Measurements from ENCODE around the gene YBX2.

DNA sequence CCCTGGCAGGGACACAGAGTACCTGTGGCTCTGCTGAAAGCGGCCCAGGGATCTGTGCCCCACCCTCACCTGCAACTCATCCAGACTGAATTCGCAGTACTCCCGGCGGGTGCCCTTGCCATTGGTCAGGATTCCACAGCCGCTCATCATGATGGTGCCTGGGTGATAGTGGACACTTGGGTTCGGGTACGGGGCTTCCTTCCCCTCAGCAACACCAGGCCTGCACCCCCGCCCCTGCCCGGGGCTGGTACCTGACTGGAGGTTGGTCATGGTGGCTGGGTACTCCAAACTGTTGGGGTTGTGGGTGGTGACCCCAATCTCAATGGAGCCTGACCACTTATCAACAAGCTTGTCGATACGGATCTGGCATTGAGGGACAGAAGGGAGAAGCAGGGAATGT is 31.7 kb upstream of the YBX2 start:
- TF ChIP-seq, protein P1, sequence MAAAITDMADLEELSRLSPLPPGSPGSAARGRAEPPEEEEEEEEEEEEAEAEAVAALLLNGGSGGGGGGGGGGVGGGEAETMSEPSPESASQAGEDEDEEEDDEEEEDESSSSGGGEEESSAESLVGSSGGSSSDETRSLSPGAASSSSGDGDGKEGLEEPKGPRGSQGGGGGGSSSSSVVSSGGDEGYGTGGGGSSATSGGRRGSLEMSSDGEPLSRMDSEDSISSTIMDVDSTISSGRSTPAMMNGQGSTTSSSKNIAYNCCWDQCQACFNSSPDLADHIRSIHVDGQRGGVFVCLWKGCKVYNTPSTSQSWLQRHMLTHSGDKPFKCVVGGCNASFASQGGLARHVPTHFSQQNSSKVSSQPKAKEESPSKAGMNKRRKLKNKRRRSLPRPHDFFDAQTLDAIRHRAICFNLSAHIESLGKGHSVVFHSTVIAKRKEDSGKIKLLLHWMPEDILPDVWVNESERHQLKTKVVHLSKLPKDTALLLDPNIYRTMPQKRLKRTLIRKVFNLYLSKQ (tag by site-specific recombination; IDR thresholded peaks at IDR 0.05; ENCODE audit: borderline replicate concordance) = no peak
- no peak for TF ChIP-seq ZNF202 (tag by site-specific recombination; IDR thresholded peaks at IDR 0.05; ENCODE audit: borderline replicate concordance)
- TF ChIP-seq, protein P2, sequence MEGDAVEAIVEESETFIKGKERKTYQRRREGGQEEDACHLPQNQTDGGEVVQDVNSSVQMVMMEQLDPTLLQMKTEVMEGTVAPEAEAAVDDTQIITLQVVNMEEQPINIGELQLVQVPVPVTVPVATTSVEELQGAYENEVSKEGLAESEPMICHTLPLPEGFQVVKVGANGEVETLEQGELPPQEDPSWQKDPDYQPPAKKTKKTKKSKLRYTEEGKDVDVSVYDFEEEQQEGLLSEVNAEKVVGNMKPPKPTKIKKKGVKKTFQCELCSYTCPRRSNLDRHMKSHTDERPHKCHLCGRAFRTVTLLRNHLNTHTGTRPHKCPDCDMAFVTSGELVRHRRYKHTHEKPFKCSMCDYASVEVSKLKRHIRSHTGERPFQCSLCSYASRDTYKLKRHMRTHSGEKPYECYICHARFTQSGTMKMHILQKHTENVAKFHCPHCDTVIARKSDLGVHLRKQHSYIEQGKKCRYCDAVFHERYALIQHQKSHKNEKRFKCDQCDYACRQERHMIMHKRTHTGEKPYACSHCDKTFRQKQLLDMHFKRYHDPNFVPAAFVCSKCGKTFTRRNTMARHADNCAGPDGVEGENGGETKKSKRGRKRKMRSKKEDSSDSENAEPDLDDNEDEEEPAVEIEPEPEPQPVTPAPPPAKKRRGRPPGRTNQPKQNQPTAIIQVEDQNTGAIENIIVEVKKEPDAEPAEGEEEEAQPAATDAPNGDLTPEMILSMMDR (tag by site-specific recombination; IDR thresholded peaks at IDR 0.05) = no peak
- TF ChIP-seq ZFP41 (tag by site-specific recombination; IDR thresholded peaks at IDR 0.05; ENCODE audit: borderline replicate concordance) = no peak
- TF ChIP-seq GLIS1 (tag by site-specific recombination; IDR thresholded peaks at IDR 0.05) = no peak
- TF ChIP-seq ZNF132 (tag by site-specific recombination; IDR thresholded peaks at IDR 0.05; ENCODE audit: borderline replicate concordance) = no peak
- no peak for TF ChIP-seq ZNF670 (tag by site-specific recombination; IDR thresholded peaks at IDR 0.05; ENCODE audit: low read depth)
- TF ChIP-seq, protein P3, sequence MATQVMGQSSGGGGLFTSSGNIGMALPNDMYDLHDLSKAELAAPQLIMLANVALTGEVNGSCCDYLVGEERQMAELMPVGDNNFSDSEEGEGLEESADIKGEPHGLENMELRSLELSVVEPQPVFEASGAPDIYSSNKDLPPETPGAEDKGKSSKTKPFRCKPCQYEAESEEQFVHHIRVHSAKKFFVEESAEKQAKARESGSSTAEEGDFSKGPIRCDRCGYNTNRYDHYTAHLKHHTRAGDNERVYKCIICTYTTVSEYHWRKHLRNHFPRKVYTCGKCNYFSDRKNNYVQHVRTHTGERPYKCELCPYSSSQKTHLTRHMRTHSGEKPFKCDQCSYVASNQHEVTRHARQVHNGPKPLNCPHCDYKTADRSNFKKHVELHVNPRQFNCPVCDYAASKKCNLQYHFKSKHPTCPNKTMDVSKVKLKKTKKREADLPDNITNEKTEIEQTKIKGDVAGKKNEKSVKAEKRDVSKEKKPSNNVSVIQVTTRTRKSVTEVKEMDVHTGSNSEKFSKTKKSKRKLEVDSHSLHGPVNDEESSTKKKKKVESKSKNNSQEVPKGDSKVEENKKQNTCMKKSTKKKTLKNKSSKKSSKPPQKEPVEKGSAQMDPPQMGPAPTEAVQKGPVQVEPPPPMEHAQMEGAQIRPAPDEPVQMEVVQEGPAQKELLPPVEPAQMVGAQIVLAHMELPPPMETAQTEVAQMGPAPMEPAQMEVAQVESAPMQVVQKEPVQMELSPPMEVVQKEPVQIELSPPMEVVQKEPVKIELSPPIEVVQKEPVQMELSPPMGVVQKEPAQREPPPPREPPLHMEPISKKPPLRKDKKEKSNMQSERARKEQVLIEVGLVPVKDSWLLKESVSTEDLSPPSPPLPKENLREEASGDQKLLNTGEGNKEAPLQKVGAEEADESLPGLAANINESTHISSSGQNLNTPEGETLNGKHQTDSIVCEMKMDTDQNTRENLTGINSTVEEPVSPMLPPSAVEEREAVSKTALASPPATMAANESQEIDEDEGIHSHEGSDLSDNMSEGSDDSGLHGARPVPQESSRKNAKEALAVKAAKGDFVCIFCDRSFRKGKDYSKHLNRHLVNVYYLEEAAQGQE (tag by site-specific recombination; IDR thresholded peaks at IDR 0.05) = no peak
- no peak for TF ChIP-seq KLF9 (tag by site-specific recombination; IDR thresholded peaks at IDR 0.05; ENCODE audit: low read depth)
- no peak for TF ChIP-seq ZNF433 (tag by site-specific recombination; IDR thresholded peaks at IDR 0.05; ENCODE audit: low read depth)

Measured in HEK293 (cell line).